KMS-11 (cell line): ENCODE results near the gene RASL11A.
"Not testable (repeated sequence)": the region's sequence is repeated elsewhere in the genome, so short reads cannot be mapped to it uniquely, and the experiment has no call there.

ENCODE experiments used
- H2AFZ ChIP-seq: fragments of 200-600 bp; sonication (generic); 2 replicates; pipeline ENCODE4 v1.6.1; 2016; ENCODE audit warnings: antibody characterized with exemption, mixed run types, low read depth
- H3K27ac ChIP-seq: fragments of 200-600 bp; sonication (generic); 2 replicates; pipeline ENCODE4 v1.6.1; 2016; ENCODE audit warnings: mild to moderate bottlenecking, mixed run types
- H3K27me3 ChIP-seq: fragments of 200-600 bp; sonication (generic); 2 replicates; pipeline ENCODE4 v1.6.1; 2017; ENCODE audit warnings: mild to moderate bottlenecking, low read depth, mixed run types, moderate library complexity; ENCODE audit not compliant: insufficient read depth
- H3K36me3 ChIP-seq: fragments of 200-600 bp; sonication (generic); 2 replicates; pipeline ENCODE4 v1.6.1; 2017; ENCODE audit warnings: mild to moderate bottlenecking, mixed run types; ENCODE audit not compliant: insufficient read depth
- H3K4me1 ChIP-seq: fragments of 200-600 bp; sonication (generic); 2 replicates; pipeline ENCODE4 v1.6.1; 2016; ENCODE audit warnings: mild to moderate bottlenecking, low read depth, mixed run types; ENCODE audit not compliant: poor library complexity, severe bottlenecking
- H3K4me2 ChIP-seq: fragments of 200-600 bp; sonication (generic); 2 replicates; pipeline ENCODE4 v1.7.0; 2016; ENCODE audit warnings: mild to moderate bottlenecking, mixed run types
- H3K4me3 ChIP-seq: fragments of 200-600 bp; sonication (generic); IDR thresholded peaks from 2 replicates; pipeline ENCODE4 v1.6.1; 2017; ENCODE audit warnings: low read depth, low read length, mixed read lengths; ENCODE audit not compliant: insufficient read depth
- H3K79me2 ChIP-seq: fragments of 200-600 bp; sonication (generic); 2 replicates; pipeline ENCODE4 v1.6.1; 2016; ENCODE audit warnings: low read depth, mixed run types; ENCODE audit not compliant: insufficient read depth
- H3K9ac ChIP-seq: fragments of 200-600 bp; sonication (generic); 2 replicates; pipeline ENCODE4 v1.6.1; 2016; ENCODE audit warnings: mild to moderate bottlenecking, mixed run types
- H4K20me1 ChIP-seq: fragments of 200-600 bp; sonication (generic); 2 replicates; pipeline ENCODE4 v1.6.1; 2016; ENCODE audit warnings: mild to moderate bottlenecking, mixed run types; ENCODE audit not compliant: insufficient read depth
- CTCF ChIP-seq: fragments of 200-600 bp; sonication (generic); conservative IDR thresholded peaks from 2 replicates; pipeline ENCODE4 v1.6.1; 2017; ENCODE audit warnings: low read depth, mild to moderate bottlenecking, antibody characterized with exemption, low read length, moderate library complexity, mixed read lengths

Gene RASL11A

GRCh38 chr13:27288392-27288791, 17.8 kb downstream of the RASL11A start:
- no peaks in the 10 kb centered on the region for H3K36me3 ChIP-seq
- H3K4me1 ChIP-seq, result no peaks in the 10 kb centered on the region
- H3K27me3 ChIP-seq, result no peaks in the 10 kb centered on the region
- no peak overlapping the region for H3K9ac ChIP-seq
- H3K4me3 ChIP-seq, result no peak overlapping the region
- no peak for TF ChIP-seq CTCF
- H3K27ac ChIP-seq, result no peak overlapping the region
- H3K4me2 ChIP-seq, result no peak overlapping the region
- H2AFZ ChIP-seq, result no peak overlapping the region
- H3K79me2 ChIP-seq, result no peaks in the 10 kb centered on the region
- H4K20me1 ChIP-seq, result no peaks in the 10 kb centered on the region

GRCh38 chr13:27289011-27289665, 18.5 kb downstream of the RASL11A start:
- H3K4me2 ChIP-seq, result no peak overlapping the region
- no peak for TF ChIP-seq CTCF
- H3K27me3 ChIP-seq, result no peaks in the 10 kb centered on the region
- H4K20me1 ChIP-seq, result no peaks in the 10 kb centered on the region
- no peak overlapping the region for H3K27ac ChIP-seq
- no peaks in the 10 kb centered on the region for H3K79me2 ChIP-seq
- H2AFZ ChIP-seq, result no peak overlapping the region
- no peaks in the 10 kb centered on the region for H3K36me3 ChIP-seq
- no peak overlapping the region for H3K4me3 ChIP-seq
- no peak overlapping the region for H3K9ac ChIP-seq
- no peaks in the 10 kb centered on the region for H3K4me1 ChIP-seq

GRCh38 chr13:27290715-27291114, 20.1 kb downstream of the RASL11A start:
- Histone ChIP-seq H3K9ac (no peak overlapping the region), H3K4me3 (no peak overlapping the region), H3K36me3 (no peaks in the 10 kb centered on the region), H2AFZ (no peak overlapping the region), H3K4me2 (no peak overlapping the region), H4K20me1 (no peaks in the 10 kb centered on the region), H3K27ac (no peak overlapping the region), H3K4me1 (no peaks in the 10 kb centered on the region), H3K79me2 (no peaks in the 10 kb centered on the region), H3K27me3 (no peaks in the 10 kb centered on the region)
- TF ChIP-seq CTCF, result no peak

GRCh38 chr13:27291967-27292366, 21.3 kb downstream of the RASL11A start:
- not testable (repeated sequence) for H3K4me3 ChIP-seq, H3K4me2 ChIP-seq, H3K4me1 ChIP-seq, H3K27me3 ChIP-seq, H2AFZ ChIP-seq, H3K79me2 ChIP-seq, H4K20me1 ChIP-seq, H3K27ac ChIP-seq, H3K36me3 ChIP-seq, H3K9ac ChIP-seq

- no peak overlapping the region for H3K9ac ChIP-seq
- no peaks in the 10 kb centered on the region for H3K36me3 ChIP-seq
- no peaks in the 10 kb centered on the region for H3K79me2 ChIP-seq
- H3K4me1 ChIP-seq, result no peaks in the 10 kb centered on the region
- H3K4me2 ChIP-seq, result no peak overlapping the region
- no peak for TF ChIP-seq CTCF
- H3K27ac ChIP-seq, result no peak overlapping the region
- H4K20me1 ChIP-seq, result no peaks in the 10 kb centered on the region
- H3K27me3 ChIP-seq, result no peaks in the 10 kb centered on the region
- H3K4me3 ChIP-seq, result no peak overlapping the region
- H2AFZ ChIP-seq, result no peak overlapping the region
Measured at GRCh38 chr13:27293076-27293691, 22.6 kb downstream of the RASL11A start.
